ENCODE data around the gene MYRIP.

Gene MYRIP

GRCh38 chr3:40228792-40229350, 419.5 kb downstream of the MYRIP start:
- Mint-ChIP-seq H3K4me3 (no peak overlapping the region), H3K4me1 (no peaks in the 10 kb centered on the region), H3K9me3 (no peaks in the 10 kb centered on the region), H3K27ac (no peak overlapping the region), H3K36me3 (ENCODE audit: low read depth) (no peaks in the 10 kb centered on the region), H3K27me3 (ENCODE audit: low read depth, poor library complexity) (peaks cover 11% of the 10 kb centered on the region)
- DNase-seq, result no peak
- TF ChIP-seq, protein P1, sequence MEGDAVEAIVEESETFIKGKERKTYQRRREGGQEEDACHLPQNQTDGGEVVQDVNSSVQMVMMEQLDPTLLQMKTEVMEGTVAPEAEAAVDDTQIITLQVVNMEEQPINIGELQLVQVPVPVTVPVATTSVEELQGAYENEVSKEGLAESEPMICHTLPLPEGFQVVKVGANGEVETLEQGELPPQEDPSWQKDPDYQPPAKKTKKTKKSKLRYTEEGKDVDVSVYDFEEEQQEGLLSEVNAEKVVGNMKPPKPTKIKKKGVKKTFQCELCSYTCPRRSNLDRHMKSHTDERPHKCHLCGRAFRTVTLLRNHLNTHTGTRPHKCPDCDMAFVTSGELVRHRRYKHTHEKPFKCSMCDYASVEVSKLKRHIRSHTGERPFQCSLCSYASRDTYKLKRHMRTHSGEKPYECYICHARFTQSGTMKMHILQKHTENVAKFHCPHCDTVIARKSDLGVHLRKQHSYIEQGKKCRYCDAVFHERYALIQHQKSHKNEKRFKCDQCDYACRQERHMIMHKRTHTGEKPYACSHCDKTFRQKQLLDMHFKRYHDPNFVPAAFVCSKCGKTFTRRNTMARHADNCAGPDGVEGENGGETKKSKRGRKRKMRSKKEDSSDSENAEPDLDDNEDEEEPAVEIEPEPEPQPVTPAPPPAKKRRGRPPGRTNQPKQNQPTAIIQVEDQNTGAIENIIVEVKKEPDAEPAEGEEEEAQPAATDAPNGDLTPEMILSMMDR (IDR thresholded peaks at IDR 0.05), result no peak

DNA sequence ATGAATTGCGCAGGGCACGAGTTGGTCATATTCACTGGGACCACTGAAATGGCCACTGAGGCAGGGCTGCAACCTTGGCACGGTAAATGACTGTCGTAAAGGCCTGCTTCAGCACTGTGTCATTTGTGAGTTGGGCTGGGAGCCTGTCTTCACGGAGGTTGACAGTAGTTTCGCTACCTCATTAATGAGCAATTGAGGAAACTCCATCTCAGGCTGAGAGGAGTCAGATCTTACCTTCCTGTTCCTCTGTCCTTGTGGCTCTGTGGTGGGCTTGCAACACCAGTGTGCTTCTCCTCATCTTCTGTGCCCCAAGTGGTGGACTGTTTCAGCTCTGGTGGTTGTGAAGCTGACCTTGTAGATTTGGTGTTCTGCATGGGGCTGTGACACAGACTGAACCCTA, 420.0 kb downstream of the MYRIP start:
- no peak overlapping the region for H3K27ac Mint-ChIP-seq
- no peaks in the 10 kb centered on the region for H3K36me3 Mint-ChIP-seq (ENCODE audit: low read depth)
- H3K9me3 Mint-ChIP-seq, result no peaks in the 10 kb centered on the region
- no peak overlapping the region for H3K4me3 Mint-ChIP-seq
- no peaks in the 10 kb centered on the region for H3K4me1 Mint-ChIP-seq
- TF ChIP-seq, protein P1 (IDR thresholded peaks at IDR 0.05), result no peak
- peaks cover 11% of the 10 kb centered on the region for H3K27me3 Mint-ChIP-seq (ENCODE audit: low read depth, poor library complexity)
- no peak for DNase-seq

- no peaks in the 10 kb centered on the region for H3K9me3 Mint-ChIP-seq
- no peak overlapping the region for H3K27ac Mint-ChIP-seq
- TF ChIP-seq, protein P1 (IDR thresholded peaks at IDR 0.05), result no peak
- peaks cover 12% of the 10 kb centered on the region for H3K27me3 Mint-ChIP-seq (ENCODE audit: low read depth, poor library complexity)
- no peaks in the 10 kb centered on the region for H3K36me3 Mint-ChIP-seq (ENCODE audit: low read depth)
- no peak for DNase-seq
- no peaks in the 10 kb centered on the region for H3K4me1 Mint-ChIP-seq
- H3K4me3 Mint-ChIP-seq, result no peak overlapping the region
Measured at GRCh38 chr3:40229963-40230362, 420.6 kb downstream of the MYRIP start.

GRCh38 chr3:40230382-40230781, 421.0 kb downstream of the MYRIP start:
- H3K4me1 Mint-ChIP-seq, result no peaks in the 10 kb centered on the region
- TF ChIP-seq, protein P1 (IDR thresholded peaks at IDR 0.05), result no peak
- H3K36me3 Mint-ChIP-seq (ENCODE audit: low read depth), result no peaks in the 10 kb centered on the region
- no peak overlapping the region for H3K4me3 Mint-ChIP-seq
- H3K27ac Mint-ChIP-seq, result no peak overlapping the region
- no peaks in the 10 kb centered on the region for H3K9me3 Mint-ChIP-seq
- peaks cover 15% of the 10 kb centered on the region for H3K27me3 Mint-ChIP-seq (ENCODE audit: low read depth, poor library complexity)
- DNase-seq, result no peak

DNA sequence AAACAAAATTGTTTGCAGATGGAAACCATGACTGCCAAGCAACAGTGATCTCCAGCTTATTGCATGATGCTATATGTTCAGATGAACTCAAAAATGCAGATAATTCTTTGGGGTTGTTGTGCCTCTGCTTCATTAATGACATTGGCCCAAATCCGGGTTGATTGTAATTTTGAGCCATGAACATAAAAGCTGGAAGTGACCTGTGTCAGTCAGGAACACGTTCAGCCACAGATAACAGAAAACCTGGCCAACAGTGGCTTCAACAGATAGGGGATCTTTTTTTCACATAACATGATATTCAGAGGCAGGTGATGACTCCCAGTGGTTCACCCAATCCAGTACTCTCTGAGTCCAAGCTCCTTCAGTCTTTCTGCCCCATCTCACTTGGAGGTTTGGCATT, 423.2 kb downstream of the MYRIP start:
- TF ChIP-seq, protein P1 (IDR thresholded peaks at IDR 0.05), result no peak
- Mint-ChIP-seq H3K4me3 (no peak overlapping the region), H3K27ac (no peak overlapping the region), H3K4me1 (no peaks in the 10 kb centered on the region), H3K27me3 (ENCODE audit: low read depth, poor library complexity) (peaks cover 13% of the 10 kb centered on the region), H3K36me3 (ENCODE audit: low read depth) (no peaks in the 10 kb centered on the region), H3K9me3 (no peaks in the 10 kb centered on the region)
- DNase-seq, result no peak

DNA sequence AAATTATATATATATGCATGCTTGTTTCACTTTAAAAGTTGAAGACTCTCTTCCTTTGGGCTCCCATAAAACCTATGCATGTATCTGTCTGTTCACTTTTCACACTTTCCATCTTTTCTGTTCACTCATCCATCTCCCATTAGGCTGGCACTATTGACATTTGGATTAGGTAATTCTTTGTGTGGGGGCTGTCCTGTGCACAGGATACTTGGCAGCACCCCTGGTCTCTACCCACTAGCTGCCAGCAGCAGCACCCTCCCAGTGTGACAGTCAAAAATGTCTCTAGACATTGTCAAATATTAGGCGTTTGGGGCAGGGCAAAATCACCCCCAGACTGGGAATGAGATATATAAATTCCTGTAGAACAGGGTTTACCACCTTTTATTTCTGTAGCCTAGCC, 427.8 kb downstream of the MYRIP start:
- no peak overlapping the region for H3K4me3 Mint-ChIP-seq
- H3K36me3 Mint-ChIP-seq (ENCODE audit: low read depth), result no peaks in the 10 kb centered on the region
- peaks cover 10% of the 10 kb centered on the region for H3K27me3 Mint-ChIP-seq (ENCODE audit: low read depth, poor library complexity)
- TF ChIP-seq, protein P1 (IDR thresholded peaks at IDR 0.05), result no peak
- H3K27ac Mint-ChIP-seq, result no peak overlapping the region
- no peak for DNase-seq
- H3K9me3 Mint-ChIP-seq, result no peaks in the 10 kb centered on the region
- peaks cover 9% of the 10 kb centered on the region for H3K4me1 Mint-ChIP-seq

All from nephron progenitor cell (in vitro differentiated cells).